Measurements from ENCODE around the gene ERG.

ERG gene

DNA sequence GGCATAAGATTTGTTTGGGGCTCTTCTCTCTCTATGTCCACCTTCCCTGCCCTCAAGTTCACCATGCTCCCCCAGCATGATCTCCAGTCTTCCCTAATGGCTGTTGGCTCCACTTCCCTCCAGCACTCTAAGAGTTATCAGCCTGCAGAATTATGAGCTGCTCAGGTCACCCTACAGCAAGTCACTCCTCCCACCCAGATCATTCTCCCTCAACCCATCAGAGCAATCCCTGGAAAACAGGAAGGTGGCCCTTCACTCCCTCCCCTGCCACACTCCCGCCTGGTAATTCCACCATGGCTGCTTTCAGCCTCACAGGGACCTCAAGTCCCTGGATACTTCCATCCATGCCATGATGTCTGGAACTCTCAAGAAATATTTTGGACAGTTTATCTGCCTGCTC is 137.0 kb downstream of the ERG start:
- DNase-seq (ENCODE audit: low spot score) (no peak), FAIRE-seq (no peak)

DNA sequence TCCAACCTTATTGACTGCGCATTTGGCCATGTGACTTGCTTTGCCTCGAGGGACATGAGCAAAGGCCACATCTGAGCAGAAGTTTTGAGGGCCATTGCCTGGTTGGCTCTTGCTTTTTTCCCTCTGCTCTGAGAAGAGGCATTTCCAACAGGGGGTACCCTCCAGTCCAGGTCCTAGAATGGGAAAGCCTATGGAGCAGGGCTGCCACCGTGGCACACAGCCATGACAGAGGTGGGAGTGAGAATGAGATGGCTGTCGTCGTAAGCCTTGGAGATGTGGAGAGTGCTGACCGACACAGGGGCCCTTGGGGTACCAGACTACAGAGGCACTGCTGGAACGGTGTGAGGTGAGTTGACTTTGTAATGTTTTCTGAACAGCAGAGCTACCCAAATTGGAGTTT is 138.4 kb downstream of the ERG start:
- DNase-seq (ENCODE audit: low spot score) (no peak), FAIRE-seq (no peak)

DNA sequence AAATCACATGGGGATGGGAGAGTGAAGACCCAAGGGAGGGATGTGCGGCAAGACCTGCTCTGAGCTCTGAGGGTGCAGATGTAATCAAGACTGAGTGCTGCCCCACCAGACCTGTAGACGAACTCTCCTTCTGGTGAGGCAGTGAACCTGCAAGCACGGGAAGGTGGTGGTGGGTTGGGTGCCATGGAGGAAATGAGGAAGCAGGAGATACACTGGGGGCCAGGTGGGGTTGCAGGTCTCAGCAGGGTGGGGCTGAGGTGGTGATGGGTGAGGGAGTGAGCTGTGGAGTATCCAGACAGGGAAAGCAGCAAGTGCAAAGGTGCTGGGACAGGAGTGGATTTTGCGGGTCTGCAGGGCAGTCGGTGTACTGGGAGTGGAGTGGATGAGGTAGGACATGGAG is 139.2 kb downstream of the ERG start:
- DNase-seq (ENCODE audit: low spot score) (no peak), FAIRE-seq (no peak)

DNA sequence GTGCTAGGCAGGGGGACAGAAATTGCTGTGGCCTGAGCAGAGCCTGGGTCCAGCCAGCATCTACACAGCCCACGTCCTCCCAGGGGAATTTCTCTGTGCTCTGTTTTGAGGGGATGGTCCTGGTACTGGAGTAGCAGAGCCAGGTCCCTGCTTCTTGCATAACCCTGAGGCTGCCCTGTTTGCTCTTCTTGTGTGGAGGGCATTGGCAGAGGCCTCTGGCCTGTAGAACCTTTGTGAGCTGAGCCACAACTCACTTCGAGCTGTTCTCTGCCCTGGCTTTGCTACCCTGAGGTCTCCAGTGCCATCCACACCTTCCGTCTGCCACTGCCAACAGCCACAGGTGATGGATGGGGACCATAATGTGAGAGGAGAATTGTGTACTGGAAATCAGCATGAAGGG is 139.6 kb downstream of the ERG start:
- no peak for DNase-seq (ENCODE audit: low spot score)
- FAIRE-seq, result no peak

DNA sequence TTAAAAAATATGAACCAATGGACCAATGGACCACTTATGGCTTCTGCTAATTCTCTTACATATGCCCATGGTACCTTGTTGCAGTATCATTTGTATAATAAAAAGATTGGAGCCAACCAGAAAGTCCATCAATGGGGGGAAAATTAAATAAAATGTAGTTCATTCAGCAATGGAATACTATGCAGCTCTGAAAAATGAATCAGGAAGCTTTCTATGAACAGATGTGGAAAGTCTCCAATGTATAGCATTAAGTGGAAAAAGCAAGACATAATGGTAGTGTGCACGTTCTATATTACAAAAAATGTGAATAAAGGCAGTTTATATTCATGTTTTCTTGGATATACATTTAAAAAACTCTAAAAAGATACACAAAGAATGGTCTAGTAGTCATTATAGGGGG is 140.2 kb downstream of the ERG start:
- no peak for DNase-seq (ENCODE audit: low spot score)
- no peak for FAIRE-seq

DNA sequence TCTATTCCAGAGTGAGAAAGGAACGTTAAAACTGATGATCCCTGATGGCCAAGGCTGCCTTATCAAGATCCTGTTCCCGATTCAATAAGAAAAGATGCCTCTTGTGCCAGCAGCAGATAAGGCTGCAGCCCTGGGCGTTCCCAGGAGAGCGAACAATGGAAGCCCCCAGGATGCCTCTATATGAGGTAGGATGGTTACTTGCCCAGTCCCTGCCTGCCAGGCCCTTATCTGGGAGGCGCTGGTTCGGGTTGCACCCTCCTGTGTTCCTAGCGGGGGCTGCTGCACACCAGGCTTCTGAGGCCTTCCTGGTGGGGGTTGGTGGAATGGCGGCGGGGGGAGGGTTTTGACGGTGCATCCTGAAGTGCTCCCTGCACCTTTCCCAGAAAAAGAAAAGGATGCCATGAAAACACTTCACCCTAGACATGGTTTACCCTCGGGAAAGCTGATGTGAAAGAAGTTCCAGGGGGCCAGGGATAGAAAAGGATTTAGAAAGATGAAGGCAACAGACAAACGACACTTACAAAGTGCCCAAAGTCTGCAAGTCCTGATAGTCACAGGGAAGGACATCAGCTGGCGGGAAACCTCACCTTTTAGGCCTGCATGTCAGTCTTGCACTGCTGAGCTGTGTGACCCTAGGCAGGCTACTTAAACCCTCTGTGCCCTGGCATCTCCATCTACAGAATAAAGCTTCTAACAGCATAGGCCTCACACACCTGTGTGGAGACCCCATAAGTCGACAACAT is 141.2 kb downstream of the ERG start:
- DNase-seq (ENCODE audit: low spot score) (no peak), FAIRE-seq (no peak)

DNA sequence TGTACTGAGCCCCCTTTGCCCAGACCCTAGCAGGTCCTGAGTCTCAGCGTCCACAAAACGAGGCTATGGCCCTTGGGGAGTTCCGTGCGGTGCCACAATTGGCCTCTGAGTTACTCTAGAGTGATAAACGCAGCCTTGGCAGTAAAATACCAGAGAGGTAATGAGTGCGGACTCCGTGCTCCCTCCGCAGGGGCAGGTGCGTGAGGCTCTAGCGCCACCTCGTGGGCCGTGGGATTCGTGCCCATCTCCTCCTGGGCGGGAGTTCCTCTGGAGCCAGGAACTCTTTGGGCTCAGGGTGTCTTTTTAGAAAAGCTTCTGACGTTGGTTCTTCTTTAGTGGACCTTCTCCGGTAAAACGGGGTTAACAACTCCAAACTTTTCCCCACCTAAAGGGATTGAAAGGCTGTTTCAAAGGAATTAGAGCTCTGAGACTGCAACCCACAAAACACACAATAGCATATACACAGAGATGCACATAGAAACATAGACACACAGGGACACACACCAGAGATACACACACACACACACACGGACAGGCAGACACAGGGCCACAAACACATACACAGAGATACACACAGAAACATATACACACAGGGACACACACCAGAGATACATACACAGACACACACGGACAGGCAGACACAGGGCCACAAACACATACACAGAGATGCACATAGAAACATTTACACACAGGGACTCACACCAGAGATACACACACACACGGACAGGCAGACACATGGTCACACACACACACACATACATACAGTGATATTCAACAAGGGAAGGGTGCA is 142.1 kb downstream of the ERG start:
- no peak for FAIRE-seq
- peak; percentile 56 for DNase-seq (ENCODE audit: low spot score)

DNA sequence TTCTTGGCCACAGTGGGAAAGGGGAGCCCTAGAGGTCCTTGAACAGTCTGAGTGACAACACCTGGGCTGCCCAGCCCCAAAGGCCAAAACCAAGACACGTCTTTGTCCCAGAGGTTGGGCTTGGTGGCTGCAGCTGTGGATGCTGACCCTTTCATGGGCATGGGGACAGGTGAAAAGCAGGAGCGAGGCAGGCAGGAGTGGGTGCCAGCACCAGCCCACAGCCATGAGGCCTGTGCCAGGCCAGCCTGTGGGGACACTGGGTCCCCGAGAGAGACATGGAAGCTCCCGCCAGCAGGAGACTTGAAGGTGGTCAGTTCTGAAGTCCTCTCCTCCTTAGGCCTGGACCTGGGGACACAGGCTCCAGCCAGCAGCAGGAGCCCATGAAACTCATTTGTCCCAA is 142.9 kb downstream of the ERG start:
- no peak for DNase-seq (ENCODE audit: low spot score)
- FAIRE-seq, result no peak

DNA sequence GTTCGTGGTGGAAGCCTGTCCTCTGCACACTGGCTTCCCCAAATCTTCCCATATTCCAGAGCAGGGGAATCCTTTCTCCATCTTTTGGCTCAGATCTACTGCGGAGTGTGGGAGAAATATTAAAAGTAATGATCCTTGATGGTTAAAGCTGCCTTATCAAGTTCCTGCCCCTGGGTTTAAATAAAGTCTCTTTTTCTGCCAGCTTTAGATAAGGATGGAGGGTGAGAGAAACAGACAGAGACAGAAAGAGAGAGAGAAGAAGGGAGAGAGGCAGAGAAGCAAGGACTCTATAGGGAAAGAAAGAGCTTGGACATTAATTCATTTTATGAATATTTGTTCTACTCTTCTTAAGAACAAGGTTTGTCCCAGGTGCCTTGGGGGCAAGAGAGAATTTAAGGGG is 143.5 kb downstream of the ERG start:
- FAIRE-seq, result no peak
- no peak for DNase-seq (ENCODE audit: low spot score)

DNA sequence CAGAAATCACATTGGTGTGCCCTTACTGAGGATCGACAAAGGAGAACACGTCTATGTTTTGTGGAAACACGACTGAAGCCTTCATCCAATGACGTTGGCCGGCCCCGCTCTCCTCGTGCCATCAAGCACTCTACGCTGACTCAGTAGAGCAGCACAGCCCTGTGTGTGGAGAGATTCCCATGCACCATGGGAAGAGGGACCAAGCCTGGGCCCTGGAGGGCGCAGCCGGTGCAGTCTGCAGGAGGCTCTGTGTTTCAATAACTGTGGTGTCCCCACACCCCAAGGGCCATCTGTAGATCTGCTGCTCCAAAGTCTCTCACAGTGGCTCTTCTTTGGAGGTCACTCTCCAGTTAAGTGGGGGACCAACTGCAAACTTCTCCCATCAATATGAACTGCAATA is 144.0 kb downstream of the ERG start:
- no peak for DNase-seq (ENCODE audit: low spot score)
- FAIRE-seq, result no peak

DNA sequence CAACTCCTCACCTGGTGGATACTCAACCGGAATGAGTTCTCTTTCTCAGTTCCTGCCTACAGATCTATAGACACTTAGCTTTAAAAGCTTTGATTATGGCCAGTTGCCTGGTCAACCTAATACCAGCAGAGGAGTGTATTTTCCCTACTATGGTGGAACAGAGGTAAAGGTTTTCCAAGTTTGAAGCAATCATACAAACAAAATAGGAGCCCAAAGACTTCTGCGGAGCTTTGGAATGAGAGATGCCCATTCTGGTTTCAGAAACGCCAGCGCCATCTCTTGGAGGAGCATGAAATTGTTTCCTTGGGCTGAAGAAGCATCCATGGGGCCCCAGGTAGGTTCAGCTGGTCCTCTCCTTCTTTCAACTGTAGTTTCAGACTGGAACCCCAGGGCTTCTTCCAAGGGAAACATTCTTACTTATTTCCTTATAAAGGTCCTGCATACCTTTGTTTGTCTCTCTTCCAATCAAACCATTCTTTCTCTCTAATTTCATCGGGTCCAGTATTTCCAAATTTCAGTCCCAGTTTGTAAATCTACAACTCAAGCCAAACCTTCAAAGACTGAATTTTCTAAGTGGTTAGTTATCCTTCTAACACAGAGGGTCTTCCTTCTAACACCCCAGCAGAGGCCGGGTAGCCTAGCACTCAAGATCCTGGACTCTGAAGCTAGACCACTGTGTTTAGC is 145.6 kb downstream of the ERG start:
- DNase-seq (ENCODE audit: low spot score) (peak; percentile 58), FAIRE-seq (no peak)

DNA sequence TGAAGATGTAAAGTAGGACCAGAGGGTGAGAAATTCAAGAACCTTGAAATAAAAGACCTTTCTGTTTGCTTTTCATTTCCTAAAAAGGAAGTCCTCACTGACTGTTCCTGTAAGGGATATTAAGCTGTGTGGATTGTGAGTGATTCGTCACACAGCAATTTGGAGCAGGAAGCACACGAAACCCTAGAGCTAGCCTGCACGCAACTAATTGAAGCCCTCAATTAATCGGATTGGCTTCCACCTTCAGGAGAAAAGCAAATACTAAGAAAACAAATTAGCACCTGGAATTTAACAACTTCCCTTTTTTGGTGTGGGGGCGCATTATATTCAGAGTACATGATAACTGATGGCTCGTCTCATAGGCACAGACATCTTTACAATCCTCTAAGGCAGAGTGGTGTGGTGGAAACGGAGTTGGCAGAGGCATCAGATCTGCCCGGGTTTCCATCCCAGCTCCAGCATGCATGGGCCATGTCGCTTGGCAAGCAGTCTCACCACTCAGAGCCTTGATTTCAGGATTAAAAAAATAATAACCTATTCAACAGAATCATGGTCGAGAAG is 146.2 kb downstream of the ERG start:
- DNase-seq (ENCODE audit: low spot score) (peak; percentile 70), FAIRE-seq (peak; percentile 68)

DNA sequence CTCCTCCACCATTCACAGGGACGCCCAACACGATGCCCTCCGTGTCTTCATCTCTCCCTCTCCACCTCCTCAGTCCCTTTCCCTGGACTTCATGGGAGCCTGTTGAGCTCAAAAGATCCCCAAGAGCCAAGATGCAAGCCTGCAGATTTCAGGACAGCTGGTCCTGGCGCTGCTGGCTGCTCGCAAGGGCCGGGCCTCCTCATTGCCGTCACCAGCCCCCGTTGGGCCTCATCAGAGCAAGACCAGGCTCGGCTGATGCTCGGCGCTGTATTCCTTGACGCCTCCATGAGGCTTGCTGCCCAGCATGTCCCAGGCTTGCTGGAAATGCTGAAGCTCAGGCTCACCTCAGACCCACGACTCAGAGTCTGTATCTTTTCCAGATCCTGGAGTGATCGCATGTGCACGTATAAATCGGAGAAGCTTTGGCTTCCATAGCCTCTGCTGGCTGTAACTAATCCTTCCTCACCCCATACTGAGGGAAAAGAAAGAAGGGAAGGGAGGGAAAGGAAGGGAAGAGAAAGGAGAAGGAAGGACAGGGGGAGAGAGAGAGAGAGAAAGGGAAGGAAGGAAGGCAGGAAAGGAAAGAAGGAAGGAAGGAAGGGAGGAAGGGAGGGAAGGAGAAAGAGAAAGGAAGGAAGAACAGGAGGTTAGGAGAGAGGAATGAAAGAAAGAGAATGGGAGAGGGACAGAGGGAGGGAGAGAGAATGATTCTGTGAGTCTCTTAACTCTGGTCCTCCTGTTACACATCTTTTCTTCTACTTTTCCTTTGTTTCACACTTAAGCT is 146.9 kb downstream of the ERG start:
- DNase-seq (ENCODE audit: low spot score) (no peak), FAIRE-seq (no peak)

DNA sequence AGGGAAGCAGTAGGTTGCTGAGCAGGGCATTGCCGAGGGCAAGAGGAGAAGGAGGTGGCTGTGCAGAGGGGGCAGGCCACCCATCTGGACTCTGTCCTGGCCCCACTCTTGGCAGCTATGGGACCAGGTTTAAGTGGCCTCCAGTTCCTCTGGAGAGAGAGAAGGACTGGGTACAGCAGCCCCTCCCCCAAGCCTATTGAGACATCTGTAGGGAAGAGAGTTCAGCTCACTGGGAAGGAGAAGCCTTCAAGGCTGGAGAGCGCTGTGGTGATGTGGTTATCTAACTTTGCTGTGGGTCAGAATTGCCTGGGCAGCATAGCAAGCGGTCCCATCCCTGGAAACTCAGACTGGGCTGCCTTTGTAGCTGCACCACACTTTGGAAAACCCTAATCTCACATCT is 147.6 kb downstream of the ERG start:
- DNase-seq (ENCODE audit: low spot score) (no peak), FAIRE-seq (no peak)

DNA sequence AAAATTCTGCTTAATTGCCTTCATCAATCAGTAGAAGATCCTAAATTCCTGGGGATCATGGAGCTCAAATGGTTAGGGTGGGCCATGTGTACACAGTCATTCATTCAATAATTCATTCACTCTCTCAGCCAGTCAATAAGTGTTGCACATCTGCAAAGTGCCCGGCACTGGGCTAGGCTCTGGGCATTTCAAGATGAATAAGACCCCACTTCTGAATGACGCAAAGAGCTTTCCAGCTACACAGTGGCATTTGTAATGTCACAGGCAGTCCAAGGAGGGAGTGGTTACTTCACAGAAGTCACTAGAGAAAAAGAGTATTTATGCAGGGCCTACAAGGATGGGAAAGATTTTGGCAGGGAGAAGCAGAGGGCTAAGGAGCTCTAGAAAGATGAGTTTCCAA is 148.3 kb downstream of the ERG start:
- DNase-seq (ENCODE audit: low spot score), result no peak
- FAIRE-seq, result no peak

DNA sequence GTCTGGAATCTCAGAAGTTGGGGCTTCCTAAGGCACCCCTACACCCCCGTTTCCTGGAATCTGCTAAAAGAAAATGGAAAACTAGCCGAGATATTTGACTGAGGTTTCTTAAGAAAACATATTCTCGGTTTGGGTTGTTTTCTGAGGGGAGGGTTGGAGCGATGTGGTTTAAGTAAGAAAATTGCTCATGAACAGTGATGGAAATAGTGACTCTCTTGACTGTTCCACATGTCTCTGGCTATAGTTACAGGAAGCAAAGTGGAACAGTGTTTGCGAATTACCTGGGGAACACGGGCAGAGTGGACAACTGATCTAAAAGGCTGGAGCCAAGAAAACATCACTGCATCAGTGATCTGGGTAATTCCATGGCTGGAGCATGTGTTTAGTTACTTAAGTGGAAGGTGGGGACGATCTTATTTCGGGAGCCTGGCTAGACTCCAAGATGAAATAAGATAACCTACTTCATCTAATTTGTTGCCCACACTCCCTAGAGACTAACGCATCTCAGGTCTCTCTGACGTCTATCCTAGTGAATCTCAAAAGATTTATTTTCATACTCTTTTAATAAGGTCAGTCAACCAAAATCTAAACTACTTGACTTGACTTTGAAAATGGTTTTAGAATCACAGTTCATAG is 149.0 kb downstream of the ERG start:
- FAIRE-seq (no peak), DNase-seq (ENCODE audit: low spot score) (no peak)

DNA sequence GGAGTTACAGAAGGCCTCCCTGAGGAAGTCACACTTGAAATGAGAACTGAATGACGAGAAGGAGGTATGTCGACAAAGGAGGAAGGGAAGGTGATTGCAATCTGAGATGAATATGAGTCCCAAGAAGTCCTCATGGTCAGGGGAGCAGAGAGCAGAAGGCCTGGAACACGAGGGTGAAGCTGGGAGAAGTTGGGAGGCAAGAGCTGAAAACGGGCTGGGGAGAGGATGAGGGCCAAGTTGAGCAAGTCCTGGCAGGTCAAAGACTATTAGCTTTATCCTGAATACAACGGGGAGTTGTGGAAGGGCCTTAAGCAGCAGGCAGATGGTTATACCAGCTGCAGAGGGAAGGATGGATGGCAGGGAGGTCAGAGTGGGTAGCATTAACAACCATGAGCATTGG is 152.0 kb downstream of the ERG start:
- DNase-seq (ENCODE audit: low spot score) (no peak), FAIRE-seq (no peak)

DNA sequence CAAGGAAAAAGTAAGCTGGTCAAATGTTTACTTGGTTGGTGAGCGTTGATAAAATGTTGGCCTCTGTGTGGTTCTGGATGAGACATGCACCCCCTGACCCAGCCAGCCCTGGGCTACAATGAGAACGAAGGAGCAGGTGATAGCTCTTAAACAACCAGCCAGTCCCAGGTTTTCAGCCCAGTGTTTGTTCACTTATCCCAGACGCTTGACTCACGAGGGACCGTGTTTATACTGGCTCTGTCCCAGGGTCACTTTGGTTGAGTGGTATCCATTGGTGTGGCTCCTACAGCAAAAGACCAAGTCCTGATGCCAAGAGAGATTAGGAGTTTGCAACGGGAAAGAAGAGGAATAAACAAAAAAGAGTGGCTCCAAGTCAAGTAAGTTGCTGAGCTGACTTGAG is 154.6 kb downstream of the ERG start:
- DNase-seq (ENCODE audit: low spot score), result peak; percentile 57
- peak; percentile 55 for FAIRE-seq

DNA sequence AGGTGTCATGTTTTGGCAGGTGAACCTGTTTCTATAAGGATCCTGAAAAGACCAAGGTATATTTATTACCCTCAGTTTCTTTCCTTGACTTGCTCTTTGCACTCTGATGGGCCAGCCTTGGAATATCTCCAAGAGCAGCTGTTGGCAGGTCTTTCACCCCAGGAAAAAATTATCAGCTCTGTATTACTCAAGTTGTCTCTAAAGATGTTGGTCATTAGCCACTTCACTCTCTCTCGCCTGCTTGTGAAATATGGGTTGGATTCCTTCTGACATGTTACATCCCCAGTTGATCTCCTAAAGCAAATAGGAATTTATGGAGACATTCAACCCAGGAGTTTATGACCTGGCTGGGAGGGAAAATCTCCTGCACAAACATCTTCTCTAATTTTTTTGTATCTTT is 155.5 kb downstream of the ERG start:
- FAIRE-seq, result no peak
- DNase-seq (ENCODE audit: low spot score), result no peak

DNA sequence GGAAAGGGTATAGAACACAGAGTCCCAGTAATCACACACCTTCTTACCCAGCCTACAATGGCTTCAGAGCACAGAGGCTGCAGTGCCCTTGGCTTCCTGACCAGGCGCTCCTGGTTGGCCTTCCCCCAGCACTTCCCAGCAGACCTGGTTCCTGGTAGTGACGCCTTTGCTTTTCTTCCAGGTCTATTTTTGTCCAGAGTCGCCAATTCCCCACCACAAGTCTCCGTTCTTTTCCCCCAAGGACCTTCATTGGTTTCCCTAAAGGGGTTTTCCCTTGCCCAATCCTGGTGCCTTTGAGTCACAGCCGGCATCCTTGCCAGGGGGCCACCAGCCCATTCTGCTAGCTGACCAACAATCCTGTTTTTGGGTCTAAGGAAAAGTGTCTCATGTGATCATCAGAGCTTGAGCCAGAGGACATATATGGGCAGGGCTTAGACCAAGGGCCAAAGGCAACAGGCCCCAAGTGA is 156.7 kb downstream of the ERG start:
- FAIRE-seq, result no peak
- no peak for DNase-seq (ENCODE audit: low spot score)

DNA sequence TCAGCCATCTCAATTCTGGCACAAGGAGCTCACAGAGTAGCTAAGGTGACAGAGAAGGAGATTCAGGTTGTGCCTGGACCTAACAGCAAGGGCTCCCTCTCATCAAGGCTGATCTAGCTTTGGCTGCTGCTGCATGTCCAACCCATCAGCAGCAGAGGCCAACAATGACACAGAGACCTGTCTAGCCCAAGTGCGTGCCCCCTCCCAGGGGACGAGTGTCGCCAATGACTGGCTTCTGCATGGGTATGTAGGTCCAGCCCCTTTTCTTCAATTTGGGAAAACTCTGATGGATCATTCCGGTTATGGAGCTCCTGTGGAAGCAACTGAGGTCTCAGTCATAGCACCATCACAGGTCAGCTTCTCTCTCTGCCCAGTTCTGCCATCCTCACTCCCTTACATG is 158.1 kb downstream of the ERG start:
- DNase-seq (ENCODE audit: low spot score) (no peak), FAIRE-seq (no peak)
